Endothelial cell of umbilical vein (primary cell): ENCODE measurements around the gene GYG1.

Experiments used
- EZH2 ChIP-seq: IDR thresholded peaks from 2 replicates; pipeline ENCODE4 v1.6.1; 2012; ENCODE audit warnings: borderline replicate concordance, low read depth, mild to moderate bottlenecking, moderate library complexity, low read length, inconsistent platforms; ENCODE audit not compliant: severe bottlenecking
- FOS ChIP-seq: IDR thresholded peaks from 2 replicates; pipeline ENCODE4 v1.6.1; 2011; ENCODE audit warnings: mild to moderate bottlenecking, low read length, moderate library complexity, borderline replicate concordance; ENCODE audit not compliant: insufficient read depth
- JUN ChIP-seq: IDR thresholded peaks from 2 replicates; pipeline ENCODE4 v1.6.1; 2011; ENCODE audit warnings: borderline replicate concordance, low read depth; ENCODE audit not compliant: insufficient read length, insufficient read depth
- POLR2A ChIP-seq: IDR thresholded peaks from 2 replicates; pipeline ENCODE4 v1.6.1; 2012; ENCODE audit warnings: low read depth, mild to moderate bottlenecking, control low read depth, low read length
- POLR2AphosphoS5 ChIP-seq: IDR thresholded peaks from 2 replicates; pipeline ENCODE4 v1.6.1; 2012; ENCODE audit warnings: low read depth, mild to moderate bottlenecking, control low read depth, low read length, moderate library complexity; ENCODE audit not compliant: insufficient read depth
- TF ChIP-seq, protein P1 (sequence below), 2 donors: IDR thresholded peaks; 1 replicate in 1 of 2; 2 replicates in 1 of 2; pipeline ENCODE4 v1.5.1; 2011; ENCODE audit warnings: low read length in 2 of 2, mild to moderate bottlenecking in 2 of 2, moderate library complexity in 2 of 2, control low read depth in 1 of 2, inconsistent platforms in 1 of 2, low read depth in 1 of 2; ENCODE audit not compliant: insufficient read depth in 1 of 2; ENCODE audit errors: extremely low read depth in 1 of 2

DNA sequence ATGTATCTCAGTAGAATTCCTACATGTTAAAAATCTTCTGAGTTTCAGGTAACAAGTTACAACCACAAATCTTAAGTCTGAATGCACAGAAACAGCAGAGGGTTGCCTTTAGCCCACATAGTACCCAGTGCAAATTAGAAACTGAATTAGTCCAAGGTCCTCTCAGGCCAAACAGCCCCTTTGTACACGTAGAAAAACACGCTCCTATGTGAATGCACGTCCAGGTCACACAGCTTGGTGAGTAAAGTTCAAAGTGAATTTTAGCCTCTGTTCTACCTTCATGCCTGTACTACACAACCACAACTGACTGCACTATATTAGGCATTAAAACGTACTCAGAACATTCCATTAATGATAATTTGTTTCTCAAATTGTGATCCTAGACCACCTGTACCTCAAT, 46.3 kb downstream of the GYG1 start:
- TF ChIP-seq, protein P1, sequence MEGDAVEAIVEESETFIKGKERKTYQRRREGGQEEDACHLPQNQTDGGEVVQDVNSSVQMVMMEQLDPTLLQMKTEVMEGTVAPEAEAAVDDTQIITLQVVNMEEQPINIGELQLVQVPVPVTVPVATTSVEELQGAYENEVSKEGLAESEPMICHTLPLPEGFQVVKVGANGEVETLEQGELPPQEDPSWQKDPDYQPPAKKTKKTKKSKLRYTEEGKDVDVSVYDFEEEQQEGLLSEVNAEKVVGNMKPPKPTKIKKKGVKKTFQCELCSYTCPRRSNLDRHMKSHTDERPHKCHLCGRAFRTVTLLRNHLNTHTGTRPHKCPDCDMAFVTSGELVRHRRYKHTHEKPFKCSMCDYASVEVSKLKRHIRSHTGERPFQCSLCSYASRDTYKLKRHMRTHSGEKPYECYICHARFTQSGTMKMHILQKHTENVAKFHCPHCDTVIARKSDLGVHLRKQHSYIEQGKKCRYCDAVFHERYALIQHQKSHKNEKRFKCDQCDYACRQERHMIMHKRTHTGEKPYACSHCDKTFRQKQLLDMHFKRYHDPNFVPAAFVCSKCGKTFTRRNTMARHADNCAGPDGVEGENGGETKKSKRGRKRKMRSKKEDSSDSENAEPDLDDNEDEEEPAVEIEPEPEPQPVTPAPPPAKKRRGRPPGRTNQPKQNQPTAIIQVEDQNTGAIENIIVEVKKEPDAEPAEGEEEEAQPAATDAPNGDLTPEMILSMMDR (IDR thresholded peaks at IDR 0.05; ENCODE audit: extremely low read depth in 1 of 2, insufficient read depth in 1 of 2, low read depth in 1 of 2, low read length in 2 of 2): no peak
- TF ChIP-seq POLR2AphosphoS5 (no peak), EZH2 (no peak), JUN (no peak), POLR2A (no peak), FOS (no peak)
